Stimulated activated effector memory CD8-positive, alpha-beta T cell treated with anti-CD3 and anti-CD28 coated beads, Interleukin-12 subunit alpha, Interleukin-12 subunit beta, amount 100 ng/mL, for 72 hours (primary cell): ENCODE results near the gene KPNA1.
"Not testable (repeated sequence)": the region's sequence is repeated elsewhere in the genome, so short reads cannot be mapped to it uniquely, and the experiment has no call there.

Experiments used
- ATAC-seq: fragments of 150-1000 bp; cut with Tn5 transposase; 2 replicates; pipeline ENCODE4 v1.10.0; 2021
- DNase-seq, 2 donors: peaks; one replicate each; pipeline ENCODE4 v3.0.0; 2021 to 2022; ENCODE audit warnings: low spot score in 2 of 2
- H3K27ac Mint-ChIP-seq: one replicate; pipeline ENCODE4 v1.8.0; 2022; ENCODE audit warnings: mild to moderate bottlenecking, mixed read lengths
- H3K36me3 Mint-ChIP-seq: one replicate; pipeline ENCODE4 v1.8.0; 2022; ENCODE audit warnings: mild to moderate bottlenecking, mixed read lengths
- H3K4me1 Mint-ChIP-seq: one replicate; pipeline ENCODE4 v1.8.0; 2022; ENCODE audit warnings: mixed read lengths
- H3K4me3 Mint-ChIP-seq: one replicate; pipeline ENCODE4 v1.8.0; 2022; ENCODE audit warnings: mild to moderate bottlenecking, mixed read lengths
- H3K9me3 Mint-ChIP-seq: one replicate; pipeline ENCODE4 v1.8.0; 2022; ENCODE audit warnings: mixed read lengths

The KPNA1 gene

DNA sequence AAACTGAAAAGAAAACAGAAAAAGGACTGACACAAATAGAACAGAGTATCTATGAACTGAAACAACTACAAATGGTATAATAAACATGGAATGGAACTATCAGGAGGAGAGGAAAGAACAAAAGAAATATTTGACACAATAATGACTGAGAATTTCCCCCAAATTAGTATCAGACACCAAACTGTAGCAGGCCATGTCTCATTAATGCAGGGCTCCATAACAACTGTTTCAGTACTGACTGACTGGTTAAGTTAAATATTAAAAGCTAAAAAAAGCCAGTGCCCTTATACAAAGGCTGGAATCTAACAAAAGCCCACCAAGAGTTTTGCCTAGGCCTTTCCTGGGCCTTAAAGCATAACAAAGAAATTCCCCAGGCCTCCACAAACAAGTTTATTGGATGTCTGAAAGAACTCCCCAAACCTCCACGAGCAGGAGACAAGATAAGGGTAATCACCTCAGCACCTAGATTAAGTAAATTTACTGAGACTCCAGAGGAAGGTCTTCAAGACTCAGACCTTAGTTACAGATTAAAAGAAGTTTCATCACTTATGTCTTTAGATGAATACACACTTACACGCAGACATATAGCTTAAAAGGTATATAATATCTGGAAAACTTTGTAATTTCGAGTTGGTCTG, 45.7 kb downstream of the KPNA1 start:
- peaks cover 67% of the 10 kb centered on the region for H3K4me1 Mint-ChIP-seq
- peak overlapping the region; percentile 18 for H3K27ac Mint-ChIP-seq
- no peak overlapping the region for H3K4me3 Mint-ChIP-seq
- H3K9me3 Mint-ChIP-seq, result no peaks in the 10 kb centered on the region
- peaks cover 29% of the 10 kb centered on the region for H3K36me3 Mint-ChIP-seq
- ATAC-seq, result no peak
- DNase-seq, result no peak

DNA sequence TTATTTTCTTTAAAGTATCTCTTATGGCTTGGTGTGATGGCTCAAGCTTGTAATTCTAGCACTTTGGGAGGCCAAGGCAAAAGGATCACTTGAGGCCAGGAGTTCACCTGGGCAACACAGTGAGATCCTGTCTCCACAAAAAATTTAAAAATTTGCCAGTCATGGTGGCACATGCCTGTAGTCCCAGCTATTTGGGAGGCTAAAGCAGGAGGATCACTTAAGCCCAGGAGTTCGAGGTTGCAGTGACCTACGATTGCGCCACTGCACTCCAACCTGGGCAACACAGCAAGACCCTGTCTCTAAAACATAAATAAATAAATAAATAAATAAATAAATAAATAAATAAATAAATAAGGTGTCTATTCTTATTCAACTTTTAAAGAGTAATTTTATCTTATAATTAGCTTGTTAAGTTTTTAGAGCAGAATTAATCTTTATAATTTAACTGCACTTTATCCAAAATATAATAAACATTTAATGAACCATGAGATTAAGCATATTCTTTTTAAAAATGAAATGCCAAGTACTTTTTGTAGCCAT, 48.0 kb downstream of the KPNA1 start:
- Mint-ChIP-seq H3K9me3 (no peaks in the 10 kb centered on the region), H3K4me3 (no peak overlapping the region), H3K4me1 (peaks cover 46% of the 10 kb centered on the region), H3K36me3 (peaks cover 52% of the 10 kb centered on the region), H3K27ac (no peak overlapping the region)
- DNase-seq (no peak), ATAC-seq (no peak)

DNA sequence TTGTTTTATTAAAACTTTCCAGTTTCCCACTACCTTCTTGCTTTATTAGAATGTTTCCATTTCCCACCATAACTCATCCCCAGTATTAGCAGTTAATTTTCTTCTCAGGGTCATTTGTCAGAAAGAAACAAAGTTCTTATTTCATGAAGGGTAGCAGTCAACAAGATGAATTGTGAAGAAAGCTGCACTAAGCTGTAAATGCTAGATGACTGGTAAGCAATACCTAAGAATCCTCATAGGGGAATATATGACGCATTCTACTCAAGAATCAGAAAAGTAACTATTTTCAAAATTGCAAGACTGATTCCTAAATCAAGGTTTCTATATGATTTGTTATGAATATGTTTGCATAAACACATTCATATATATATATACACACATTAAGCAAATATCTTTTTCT, 50.1 kb downstream of the KPNA1 start:
- Mint-ChIP-seq H3K4me1 (peaks cover 31% of the 10 kb centered on the region), H3K36me3 (peaks cover 73% of the 10 kb centered on the region), H3K27ac (peak overlapping the region; percentile 12), H3K4me3 (no peak overlapping the region), H3K9me3 (no peaks in the 10 kb centered on the region)
- no peak for DNase-seq
- peak; percentile 64 for ATAC-seq

DNA sequence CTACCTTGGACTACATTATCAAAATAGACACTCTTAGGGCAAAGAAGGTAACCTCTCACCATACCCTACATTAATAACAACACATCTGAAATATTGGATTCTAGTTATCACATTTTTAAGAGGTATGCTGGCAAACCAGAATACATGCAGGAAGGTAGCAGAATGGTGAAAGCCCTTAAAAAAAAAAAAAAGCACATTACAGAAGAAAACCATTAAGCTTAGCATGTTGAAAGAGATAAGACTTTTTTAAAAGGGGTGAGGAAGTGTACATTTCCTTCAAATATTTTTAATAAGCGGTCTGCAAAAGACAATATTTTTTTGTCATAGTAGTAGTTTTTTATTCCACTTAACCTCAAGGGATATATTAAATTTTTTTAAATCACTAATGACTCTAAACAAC, 52.3 kb downstream of the KPNA1 start:
- Mint-ChIP-seq H3K27ac (no peak overlapping the region), H3K4me1 (peaks cover 9% of the 10 kb centered on the region), H3K4me3 (no peak overlapping the region), H3K36me3 (peaks cover 90% of the 10 kb centered on the region), H3K9me3 (no peaks in the 10 kb centered on the region)
- DNase-seq, result no peak
- no peak for ATAC-seq

DNA sequence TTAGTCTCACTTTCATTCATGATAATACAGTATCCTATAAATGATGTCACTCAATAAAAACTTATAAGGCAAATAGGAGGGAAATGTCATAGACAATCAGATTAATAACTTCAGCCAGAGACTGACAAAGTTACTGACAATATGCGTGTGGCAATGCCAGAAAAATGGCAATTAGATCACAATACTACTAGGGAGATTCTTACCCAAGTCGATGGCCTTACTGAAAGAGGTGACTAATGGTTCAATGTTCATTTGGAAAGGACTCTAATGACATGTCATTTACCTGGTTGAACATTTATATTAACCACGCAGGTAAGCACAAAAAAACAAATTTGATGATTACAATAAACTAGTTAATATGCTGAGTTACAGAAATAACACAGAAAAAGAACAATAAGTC, 52.9 kb downstream of the KPNA1 start:
- H3K36me3 Mint-ChIP-seq, result peaks cover 90% of the 10 kb centered on the region
- no peak overlapping the region for H3K4me3 Mint-ChIP-seq
- H3K9me3 Mint-ChIP-seq, result no peaks in the 10 kb centered on the region
- H3K4me1 Mint-ChIP-seq, result peaks cover 5% of the 10 kb centered on the region
- DNase-seq (no peak), ATAC-seq (peak; percentile 28)
- H3K27ac Mint-ChIP-seq, result no peak overlapping the region

DNA sequence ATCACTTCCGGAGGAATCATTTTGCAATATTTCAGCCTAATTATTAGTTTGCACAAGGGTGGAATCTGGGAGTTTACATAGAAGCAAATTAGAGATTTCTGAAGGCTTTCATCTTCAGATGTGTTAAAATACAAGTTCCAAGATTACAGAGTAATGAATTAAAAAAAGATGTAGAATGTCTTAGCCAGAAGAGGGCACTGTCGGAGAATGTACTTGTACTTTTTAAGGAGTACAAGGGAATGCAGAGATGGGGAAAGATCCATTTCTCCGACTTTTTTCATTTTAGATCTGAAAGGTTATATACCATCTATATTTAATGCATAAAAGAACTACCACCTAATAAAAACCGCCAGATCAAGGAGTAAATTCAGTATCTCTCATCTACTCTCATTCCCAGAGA, 55.7 kb downstream of the KPNA1 start:
- Mint-ChIP-seq H3K4me3 (no peak overlapping the region), H3K27ac (peak overlapping the region; percentile 43), H3K9me3 (no peaks in the 10 kb centered on the region), H3K36me3 (peaks cover 95% of the 10 kb centered on the region), H3K4me1 (no peaks in the 10 kb centered on the region)
- ATAC-seq (no peak), DNase-seq (no peak)

DNA sequence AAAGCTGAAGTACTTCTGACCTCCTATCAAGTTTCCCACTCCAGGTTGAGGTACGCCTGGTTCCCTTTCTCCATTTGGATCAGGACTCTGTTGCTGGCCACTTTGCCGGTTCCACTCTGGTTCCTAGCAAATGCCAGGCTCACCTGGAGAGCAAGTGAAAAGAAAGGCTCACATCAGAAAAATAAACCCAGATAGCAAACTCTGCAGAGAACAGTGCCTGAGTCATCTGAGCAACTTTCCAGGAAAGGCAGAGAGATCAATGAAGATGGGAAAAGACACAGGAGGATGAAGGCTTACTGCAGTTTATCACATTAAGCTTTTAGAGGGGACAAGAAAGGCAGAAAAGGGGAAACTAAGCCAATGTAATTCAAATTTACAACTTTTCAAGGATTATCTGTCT, 57.0 kb downstream of the KPNA1 start:
- no peaks in the 10 kb centered on the region for H3K9me3 Mint-ChIP-seq
- H3K36me3 Mint-ChIP-seq, result peaks cover 95% of the 10 kb centered on the region
- ATAC-seq (no peak), DNase-seq (no peak)
- H3K4me1 Mint-ChIP-seq, result no peaks in the 10 kb centered on the region
- no peak overlapping the region for H3K4me3 Mint-ChIP-seq
- peak overlapping the region; percentile 23 for H3K27ac Mint-ChIP-seq

DNA sequence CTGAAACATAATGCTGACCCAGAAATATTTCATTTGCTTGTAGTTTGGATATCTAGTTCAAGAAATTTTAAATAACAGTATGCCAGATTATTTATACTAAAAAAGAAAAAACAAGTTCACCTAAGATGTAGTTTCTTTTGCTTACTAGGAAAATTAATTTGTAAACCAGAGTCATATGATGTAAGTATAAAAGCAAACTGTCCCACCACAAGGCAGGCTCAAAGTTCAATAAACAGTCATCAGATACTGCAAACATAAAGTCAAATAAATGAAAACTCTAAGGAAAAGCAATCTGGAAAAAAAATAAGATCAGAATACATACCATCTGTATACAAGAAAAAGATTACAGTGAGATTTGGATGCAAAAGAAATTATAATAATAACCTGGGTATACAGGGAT, 58.7 kb downstream of the KPNA1 start:
- DNase-seq (no peak), ATAC-seq (no peak)
- Mint-ChIP-seq H3K4me3 (no peak overlapping the region), H3K27ac (no peak overlapping the region), H3K9me3 (no peaks in the 10 kb centered on the region), H3K36me3 (peaks cover 95% of the 10 kb centered on the region), H3K4me1 (no peaks in the 10 kb centered on the region)

DNA sequence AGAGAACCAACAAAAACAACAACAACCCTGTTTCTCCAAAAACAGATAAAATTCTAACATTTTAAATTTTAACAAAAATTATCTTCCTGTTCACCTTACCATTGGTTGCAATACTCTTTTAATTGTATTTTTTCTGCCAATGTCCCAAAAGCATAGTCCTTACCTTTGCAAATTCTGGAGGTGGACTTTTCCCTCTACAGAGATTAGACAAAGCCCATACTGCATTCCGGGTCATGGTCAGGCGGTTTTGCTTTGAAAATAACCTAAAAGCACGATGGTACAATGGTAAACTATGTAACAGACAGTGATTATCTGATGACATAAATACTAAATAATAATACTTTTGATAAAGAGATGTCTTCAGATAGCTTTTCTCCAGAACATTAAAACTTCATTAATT, 63.4 kb downstream of the KPNA1 start:
- Mint-ChIP-seq H3K27ac (no peak overlapping the region), H3K4me3 (no peak overlapping the region), H3K9me3 (no peaks in the 10 kb centered on the region), H3K36me3 (peaks cover 95% of the 10 kb centered on the region), H3K4me1 (peaks cover 7% of the 10 kb centered on the region)
- ATAC-seq (no peak), DNase-seq (no peak)

DNA sequence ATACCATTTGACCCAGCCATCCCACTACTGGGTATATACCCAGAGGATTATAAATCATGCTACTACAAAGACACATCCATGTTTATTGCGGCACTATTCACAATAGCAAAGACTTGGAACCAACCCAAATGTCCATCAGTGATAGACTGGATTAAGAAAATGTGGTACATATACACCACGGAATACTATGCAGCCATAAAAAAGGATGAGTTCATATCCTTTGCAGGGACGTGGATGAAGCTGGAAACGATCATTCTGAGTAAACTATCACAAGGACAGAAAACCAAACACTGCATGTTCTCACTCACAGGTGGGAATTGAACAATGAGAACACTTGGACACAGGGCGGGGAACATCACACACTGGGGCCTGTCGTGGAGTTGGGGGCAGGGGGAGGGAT, 66.5 kb downstream of the KPNA1 start:
- DNase-seq, H3K9me3 Mint-ChIP-seq, H3K4me3 Mint-ChIP-seq, ATAC-seq: not testable (repeated sequence)
- Mint-ChIP-seq H3K27ac (peak overlapping the region; percentile 72), H3K36me3 (peaks cover 100% of the 10 kb centered on the region), H3K4me1 (peaks cover 13% of the 10 kb centered on the region)

DNA sequence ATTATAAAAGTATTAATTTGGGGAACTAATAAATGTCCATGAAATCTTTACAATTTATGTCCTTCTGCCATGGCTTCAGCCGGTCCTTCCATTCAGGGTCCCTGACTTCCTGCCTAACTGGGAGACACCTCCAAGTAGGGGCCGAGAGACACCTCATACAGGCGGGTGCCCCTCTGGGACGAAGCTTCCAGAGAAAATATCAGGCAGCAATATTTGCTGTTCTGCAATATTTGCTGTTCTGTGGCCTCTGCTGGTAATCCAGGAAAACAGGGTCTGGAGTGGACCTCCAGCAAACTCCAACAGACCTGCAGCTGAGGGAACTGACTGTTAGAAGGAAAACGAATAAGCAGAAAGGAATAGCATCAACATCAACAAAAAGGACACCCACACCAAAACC, 70.2 kb downstream of the KPNA1 start:
- not testable (repeated sequence) for DNase-seq, H3K4me3 Mint-ChIP-seq, ATAC-seq, H3K9me3 Mint-ChIP-seq
- peaks cover 13% of the 10 kb centered on the region for H3K4me1 Mint-ChIP-seq
- peak overlapping the region; percentile 15 for H3K27ac Mint-ChIP-seq
- peaks cover 99% of the 10 kb centered on the region for H3K36me3 Mint-ChIP-seq

DNA sequence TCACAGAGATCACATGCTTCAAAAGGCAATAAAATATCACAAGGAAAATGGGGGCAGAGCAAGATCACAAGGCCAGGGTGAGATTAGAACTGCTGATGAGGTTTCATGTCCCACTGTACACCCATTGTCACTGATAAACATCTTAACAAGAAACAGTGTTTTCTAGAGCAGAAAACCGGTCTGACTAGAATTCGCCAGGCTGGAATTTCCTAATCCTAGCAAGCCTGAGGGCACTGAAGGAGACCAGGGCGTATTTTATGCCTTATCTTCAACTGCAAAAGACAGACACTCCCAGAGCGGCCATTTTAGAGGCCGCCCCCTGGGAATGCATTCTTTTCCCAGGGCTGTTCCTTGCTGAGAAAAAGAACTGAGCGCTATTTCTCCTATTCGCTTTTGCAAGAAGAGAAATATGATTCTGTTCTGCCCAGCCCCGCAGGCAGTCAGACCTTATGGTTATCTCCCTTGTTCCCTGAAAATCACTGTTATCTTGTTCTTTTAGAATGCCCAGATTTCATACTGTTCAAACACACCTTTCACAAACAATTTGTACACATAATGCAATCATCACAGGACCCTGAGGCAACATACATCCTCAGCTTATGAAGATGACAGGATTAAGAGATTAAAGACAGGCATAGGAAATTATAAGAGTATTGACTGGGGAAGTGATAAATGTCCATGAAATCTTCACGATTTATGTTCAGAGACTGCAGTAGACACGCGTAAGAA, 70.8 kb downstream of the KPNA1 start:
- Mint-ChIP-seq H3K36me3 (peaks cover 99% of the 10 kb centered on the region), H3K4me1 (peaks cover 13% of the 10 kb centered on the region)
- not testable (repeated sequence) for DNase-seq, H3K4me3 Mint-ChIP-seq, ATAC-seq, H3K9me3 Mint-ChIP-seq, H3K27ac Mint-ChIP-seq

DNA sequence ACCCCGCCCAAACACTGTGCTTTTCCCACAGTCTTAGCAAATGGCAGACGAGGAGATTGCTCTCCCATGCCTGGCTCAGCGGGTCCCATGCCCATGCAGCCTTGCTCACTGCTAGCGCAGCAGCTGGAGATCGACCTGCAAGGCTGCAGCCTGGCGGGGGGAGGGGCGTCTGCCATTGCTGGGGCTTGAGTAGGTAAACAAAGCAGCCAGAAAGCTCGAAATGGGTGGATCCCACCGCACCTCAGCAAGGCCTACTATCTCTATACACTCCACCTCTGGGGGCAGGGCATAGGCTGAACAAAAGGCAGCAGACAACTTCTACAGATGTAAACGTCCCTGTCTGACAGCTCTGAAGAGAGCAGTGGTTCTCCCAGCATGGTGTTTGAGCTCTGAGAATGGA, 71.6 kb downstream of the KPNA1 start:
- H3K9me3 Mint-ChIP-seq, result no peaks in the 10 kb centered on the region
- peaks cover 13% of the 10 kb centered on the region for H3K4me1 Mint-ChIP-seq
- H3K27ac Mint-ChIP-seq, result peak overlapping the region; percentile 29
- H3K36me3 Mint-ChIP-seq, result peaks cover 99% of the 10 kb centered on the region
- no peak for ATAC-seq
- DNase-seq, result no peak
- no peak overlapping the region for H3K4me3 Mint-ChIP-seq

DNA sequence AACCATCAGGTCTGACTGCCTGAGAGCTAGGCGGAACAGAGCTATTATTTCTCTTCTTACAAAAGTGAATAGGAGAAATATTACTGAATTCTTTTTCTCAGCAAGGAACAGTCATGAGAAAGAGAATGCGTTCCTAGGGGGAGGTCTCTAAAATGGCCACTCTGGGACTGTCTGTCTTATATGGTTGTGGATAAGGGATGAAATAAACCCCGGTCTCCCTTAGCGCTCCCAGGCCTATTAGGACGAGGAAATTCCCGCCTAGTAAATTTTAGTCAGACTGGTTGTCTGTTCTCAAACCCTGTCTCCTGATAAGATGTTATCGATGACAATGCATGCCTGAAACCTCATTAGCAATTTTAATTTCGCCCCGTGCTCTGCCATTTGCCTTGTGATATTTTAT, 78.8 kb downstream of the KPNA1 start:
- DNase-seq (no peak), ATAC-seq (no peak)
- no peak overlapping the region for H3K4me3 Mint-ChIP-seq
- no peaks in the 10 kb centered on the region for H3K4me1 Mint-ChIP-seq
- no peak overlapping the region for H3K27ac Mint-ChIP-seq
- peaks cover 99% of the 10 kb centered on the region for H3K36me3 Mint-ChIP-seq
- H3K9me3 Mint-ChIP-seq, result peaks cover 5% of the 10 kb centered on the region

DNA sequence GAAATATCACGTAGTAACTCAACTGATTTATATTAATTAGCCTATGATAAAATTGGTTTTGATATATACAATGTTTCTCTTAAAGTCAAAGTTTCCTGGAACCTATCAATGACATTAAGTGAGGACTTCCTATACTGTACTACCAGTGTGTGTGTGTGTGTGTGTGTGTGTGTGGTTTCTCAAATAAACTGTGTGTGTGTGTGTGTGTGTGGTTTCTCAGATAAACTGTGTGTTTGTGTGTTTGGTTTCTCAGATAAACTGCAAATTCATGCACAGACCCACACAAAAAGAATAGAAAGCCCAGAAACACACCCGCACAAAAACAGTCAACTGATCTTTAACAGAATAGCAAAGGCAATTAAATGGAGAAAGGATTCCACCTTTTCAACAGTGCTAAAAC, 84.4 kb downstream of the KPNA1 start:
- DNase-seq, result no peak
- Mint-ChIP-seq H3K27ac (peak overlapping the region; percentile 35), H3K36me3 (peaks cover 98% of the 10 kb centered on the region), H3K4me1 (peaks cover 16% of the 10 kb centered on the region), H3K9me3 (no peaks in the 10 kb centered on the region), H3K4me3 (no peak overlapping the region)
- ATAC-seq, result no peak

DNA sequence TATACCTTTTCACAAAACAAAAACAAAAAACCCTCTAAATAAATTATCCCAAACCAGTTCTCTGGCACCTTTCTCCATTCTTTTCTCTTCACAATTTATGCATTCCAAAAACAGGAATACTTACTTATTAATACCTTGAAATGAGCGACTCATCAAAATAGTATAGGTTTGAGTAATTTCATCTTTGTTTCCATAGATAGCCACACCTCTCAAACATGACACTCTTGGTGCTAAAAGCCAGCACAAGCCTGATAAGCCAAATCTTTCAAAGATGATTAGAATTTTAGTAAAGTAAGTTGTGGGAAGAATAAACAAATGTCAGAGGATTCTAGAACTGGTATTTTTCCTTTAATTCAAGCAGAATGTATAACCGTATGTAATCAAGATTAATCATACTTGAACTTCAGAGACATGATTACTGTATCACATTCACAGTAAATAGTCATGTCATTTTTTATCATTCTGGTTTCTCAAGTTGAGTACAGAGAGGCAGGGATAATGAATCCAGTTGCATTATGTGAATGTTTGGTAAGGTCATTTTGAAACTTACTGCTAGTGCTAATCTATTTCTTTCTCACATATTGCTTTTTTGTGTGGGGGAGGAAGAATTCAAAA, 86.8 kb downstream of the KPNA1 start:
- Mint-ChIP-seq H3K4me3 (peak overlapping the region; percentile 24), H3K4me1 (peaks cover 20% of the 10 kb centered on the region), H3K9me3 (no peaks in the 10 kb centered on the region), H3K27ac (peak overlapping the region; percentile 88), H3K36me3 (peaks cover 98% of the 10 kb centered on the region)
- ATAC-seq, result peak; percentile 96
- DNase-seq, result no peak
